ENCODE data around the gene MAGEA9.

- TF ChIP-seq CTCF (IDR thresholded peaks at IDR 0.05; ENCODE audit: low read length) = no peak
- TF ChIP-seq EZH2 (IDR thresholded peaks at IDR 0.05; ENCODE audit: borderline replicate concordance, low read length) = no peak
These were observed 49.7 kb downstream of the MAGEA9 start for GRCh38 chrX:149831473-149831872.
